KMS-11 (cell line): Measurements from ENCODE around the gene ZNF618.

Experiments
- H2AFZ ChIP-seq: fragments of 200-600 bp; sonication (generic); 2 replicates; pipeline ENCODE4 v1.6.1; 2016; ENCODE audit warnings: antibody characterized with exemption, mixed run types, low read depth
- H3K27ac ChIP-seq: fragments of 200-600 bp; sonication (generic); 2 replicates; pipeline ENCODE4 v1.6.1; 2016; ENCODE audit warnings: mild to moderate bottlenecking, mixed run types
- H3K27me3 ChIP-seq: fragments of 200-600 bp; sonication (generic); 2 replicates; pipeline ENCODE4 v1.6.1; 2017; ENCODE audit warnings: mild to moderate bottlenecking, low read depth, mixed run types, moderate library complexity; ENCODE audit not compliant: insufficient read depth
- H3K36me3 ChIP-seq: fragments of 200-600 bp; sonication (generic); 2 replicates; pipeline ENCODE4 v1.6.1; 2017; ENCODE audit warnings: mild to moderate bottlenecking, mixed run types; ENCODE audit not compliant: insufficient read depth
- H3K4me1 ChIP-seq: fragments of 200-600 bp; sonication (generic); 2 replicates; pipeline ENCODE4 v1.6.1; 2016; ENCODE audit warnings: mild to moderate bottlenecking, low read depth, mixed run types; ENCODE audit not compliant: poor library complexity, severe bottlenecking
- H3K4me2 ChIP-seq: fragments of 200-600 bp; sonication (generic); 2 replicates; pipeline ENCODE4 v1.7.0; 2016; ENCODE audit warnings: mild to moderate bottlenecking, mixed run types
- H3K4me3 ChIP-seq: fragments of 200-600 bp; sonication (generic); IDR thresholded peaks from 2 replicates; pipeline ENCODE4 v1.6.1; 2017; ENCODE audit warnings: low read depth, low read length, mixed read lengths; ENCODE audit not compliant: insufficient read depth
- H3K79me2 ChIP-seq: fragments of 200-600 bp; sonication (generic); 2 replicates; pipeline ENCODE4 v1.6.1; 2016; ENCODE audit warnings: low read depth, mixed run types; ENCODE audit not compliant: insufficient read depth
- H3K9ac ChIP-seq: fragments of 200-600 bp; sonication (generic); 2 replicates; pipeline ENCODE4 v1.6.1; 2016; ENCODE audit warnings: mild to moderate bottlenecking, mixed run types
- H4K20me1 ChIP-seq: fragments of 200-600 bp; sonication (generic); 2 replicates; pipeline ENCODE4 v1.6.1; 2016; ENCODE audit warnings: mild to moderate bottlenecking, mixed run types; ENCODE audit not compliant: insufficient read depth
- TF ChIP-seq, protein P1 (sequence below): fragments of 200-600 bp; sonication (generic); conservative IDR thresholded peaks from 2 replicates; pipeline ENCODE4 v1.6.1; 2017; ENCODE audit warnings: low read depth, mild to moderate bottlenecking, antibody characterized with exemption, low read length, moderate library complexity, mixed read lengths

The ZNF618 gene

DNA sequence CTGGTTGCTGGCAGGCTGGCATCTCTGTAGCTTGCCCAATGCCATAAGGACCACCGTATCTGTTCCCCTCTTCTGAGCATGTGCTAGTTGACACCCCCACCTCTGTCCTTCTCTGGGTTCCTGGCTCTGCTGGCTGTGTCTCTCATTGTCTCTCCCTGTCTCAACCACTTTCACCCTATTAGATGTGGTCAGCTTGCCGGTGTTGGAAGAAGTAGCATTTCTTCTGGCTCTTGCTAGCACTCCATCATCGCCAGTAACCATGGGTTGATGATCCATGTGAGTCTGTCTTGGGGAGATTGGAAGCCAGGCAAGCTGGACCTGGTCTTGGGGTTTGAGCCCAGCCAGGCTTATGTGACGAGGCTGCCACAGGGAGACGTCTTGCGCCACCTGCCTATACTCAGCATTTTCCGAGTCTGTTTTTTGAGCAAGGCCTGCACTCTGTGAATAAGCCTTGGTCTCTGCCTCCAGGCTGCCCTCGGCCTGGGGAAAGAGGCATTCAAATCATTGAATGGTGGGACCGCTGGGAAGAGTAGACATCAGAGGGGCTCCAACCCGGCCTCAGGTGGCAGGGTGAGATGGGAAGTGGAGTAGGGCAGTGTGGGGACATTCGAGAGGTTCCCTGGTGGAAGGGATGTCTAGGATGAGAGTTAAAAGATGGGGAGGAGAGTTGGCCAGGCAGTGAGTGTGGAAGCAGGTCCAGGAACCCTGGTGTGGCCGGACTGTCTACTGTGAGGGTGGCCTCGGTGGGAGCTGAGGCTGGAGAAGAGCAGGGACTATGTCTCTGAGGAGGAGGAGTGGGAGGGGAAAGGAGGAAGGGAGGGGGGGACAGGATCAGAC lies 74.3 kb downstream of the ZNF618 start:
- no peak overlapping the region for H3K27ac ChIP-seq
- H3K4me2 ChIP-seq = no peak overlapping the region
- no peak overlapping the region for H3K4me3 ChIP-seq
- TF ChIP-seq, protein P1, sequence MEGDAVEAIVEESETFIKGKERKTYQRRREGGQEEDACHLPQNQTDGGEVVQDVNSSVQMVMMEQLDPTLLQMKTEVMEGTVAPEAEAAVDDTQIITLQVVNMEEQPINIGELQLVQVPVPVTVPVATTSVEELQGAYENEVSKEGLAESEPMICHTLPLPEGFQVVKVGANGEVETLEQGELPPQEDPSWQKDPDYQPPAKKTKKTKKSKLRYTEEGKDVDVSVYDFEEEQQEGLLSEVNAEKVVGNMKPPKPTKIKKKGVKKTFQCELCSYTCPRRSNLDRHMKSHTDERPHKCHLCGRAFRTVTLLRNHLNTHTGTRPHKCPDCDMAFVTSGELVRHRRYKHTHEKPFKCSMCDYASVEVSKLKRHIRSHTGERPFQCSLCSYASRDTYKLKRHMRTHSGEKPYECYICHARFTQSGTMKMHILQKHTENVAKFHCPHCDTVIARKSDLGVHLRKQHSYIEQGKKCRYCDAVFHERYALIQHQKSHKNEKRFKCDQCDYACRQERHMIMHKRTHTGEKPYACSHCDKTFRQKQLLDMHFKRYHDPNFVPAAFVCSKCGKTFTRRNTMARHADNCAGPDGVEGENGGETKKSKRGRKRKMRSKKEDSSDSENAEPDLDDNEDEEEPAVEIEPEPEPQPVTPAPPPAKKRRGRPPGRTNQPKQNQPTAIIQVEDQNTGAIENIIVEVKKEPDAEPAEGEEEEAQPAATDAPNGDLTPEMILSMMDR = no peak
- H2AFZ ChIP-seq = no peak overlapping the region
- no peak overlapping the region for H3K9ac ChIP-seq
- no peaks in the 10 kb centered on the region for H3K36me3 ChIP-seq
- no peaks in the 10 kb centered on the region for H3K27me3 ChIP-seq
- no peaks in the 10 kb centered on the region for H3K4me1 ChIP-seq
- no peaks in the 10 kb centered on the region for H4K20me1 ChIP-seq
- no peaks in the 10 kb centered on the region for H3K79me2 ChIP-seq

DNA sequence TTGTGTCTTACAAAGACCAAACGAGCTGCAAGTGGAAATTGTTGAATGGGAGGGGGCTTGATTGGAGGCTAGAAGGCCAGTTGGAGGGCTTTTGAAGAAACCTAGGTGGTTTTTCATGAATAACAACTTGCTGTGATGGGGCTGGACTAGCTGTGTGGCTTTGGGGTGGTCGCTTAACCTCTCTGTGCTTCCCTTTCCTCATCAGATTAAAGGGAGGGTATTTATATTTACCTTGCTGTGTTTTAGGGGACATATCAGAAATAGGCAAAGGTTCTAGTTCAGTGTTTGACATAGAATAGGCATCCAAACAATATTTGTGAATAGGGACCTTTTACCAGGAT lies 74.9 kb downstream of the ZNF618 start:
- Histone ChIP-seq H4K20me1 (no peaks in the 10 kb centered on the region), H3K79me2 (no peaks in the 10 kb centered on the region), H2AFZ (no peak overlapping the region), H3K36me3 (no peaks in the 10 kb centered on the region), H3K4me3 (no peak overlapping the region), H3K4me2 (no peak overlapping the region), H3K9ac (no peak overlapping the region), H3K27ac (no peak overlapping the region), H3K27me3 (no peaks in the 10 kb centered on the region), H3K4me1 (no peaks in the 10 kb centered on the region)
- TF ChIP-seq, protein P1 = no peak

DNA sequence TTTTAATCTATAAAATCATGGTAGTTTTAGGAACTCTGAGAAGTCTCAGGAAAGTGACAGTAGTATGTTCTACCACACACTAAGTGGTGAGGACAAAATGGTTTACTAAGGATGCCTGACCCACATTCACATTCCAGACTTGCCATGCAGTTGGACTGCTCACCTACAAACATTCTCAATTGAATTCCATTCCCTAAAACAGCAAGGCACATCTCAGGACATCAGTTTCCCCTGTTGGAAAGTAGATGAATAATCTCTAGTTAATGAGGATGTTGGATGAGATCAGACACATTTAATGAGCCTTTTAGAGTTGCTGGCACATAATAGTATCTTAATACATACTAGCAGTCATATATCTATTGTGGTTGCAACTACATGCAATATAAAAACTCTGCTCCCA lies 76.6 kb downstream of the ZNF618 start:
- Histone ChIP-seq H4K20me1 (no peaks in the 10 kb centered on the region), H3K4me3 (no peak overlapping the region), H3K79me2 (no peaks in the 10 kb centered on the region), H3K4me1 (no peaks in the 10 kb centered on the region), H3K4me2 (no peak overlapping the region), H2AFZ (no peak overlapping the region), H3K9ac (no peak overlapping the region), H3K27me3 (no peaks in the 10 kb centered on the region), H3K27ac (no peak overlapping the region), H3K36me3 (no peaks in the 10 kb centered on the region)
- TF ChIP-seq, protein P1 = no peak

DNA sequence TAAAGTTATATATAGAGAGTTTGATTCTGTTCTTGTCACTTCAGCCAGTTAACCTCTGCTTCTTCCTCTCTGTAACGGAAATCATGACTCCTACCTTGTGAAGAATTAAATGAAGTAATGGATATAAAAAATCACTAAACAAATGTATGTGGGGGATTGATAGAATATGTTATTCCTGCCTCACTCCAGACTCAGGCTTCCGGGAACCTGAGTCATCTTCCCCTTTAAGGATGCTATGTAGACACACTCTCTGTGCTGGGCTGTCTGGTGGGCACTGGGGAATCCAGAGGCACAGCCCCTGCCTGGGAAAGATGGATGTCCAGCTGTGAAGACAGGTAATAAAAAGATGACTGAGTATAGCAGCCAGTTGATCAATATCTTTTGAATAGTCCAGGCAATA lies 77.4 kb downstream of the ZNF618 start:
- Histone ChIP-seq H3K27me3 (no peaks in the 10 kb centered on the region), H3K4me2 (no peak overlapping the region), H2AFZ (no peak overlapping the region), H3K4me1 (no peaks in the 10 kb centered on the region), H3K36me3 (no peaks in the 10 kb centered on the region), H3K27ac (no peak overlapping the region), H4K20me1 (no peaks in the 10 kb centered on the region), H3K4me3 (no peak overlapping the region), H3K79me2 (no peaks in the 10 kb centered on the region), H3K9ac (no peak overlapping the region)
- TF ChIP-seq, protein P1 = no peak
